HG03135 (cell line): ENCODE data around the gene PON1.

ENCODE experiments used
- ATAC-seq: cut with Tn5 transposase; IDR thresholded peaks from one replicate; pipeline ENCODE4 v1.9.1; 2021; ENCODE audit warnings: mild to moderate bottlenecking, moderate library complexity; ENCODE audit not compliant: unreplicated experiment

PON1 gene

GRCh38 chr7:95324431-95324830, at the start of gene PON1:
Gene PON1, minus strand, starts transcription at chr7:95324532. Its CDS starts 57 bp downstream, at chr7:95324475.
- peak; percentile 53 for ATAC-seq

DNA sequence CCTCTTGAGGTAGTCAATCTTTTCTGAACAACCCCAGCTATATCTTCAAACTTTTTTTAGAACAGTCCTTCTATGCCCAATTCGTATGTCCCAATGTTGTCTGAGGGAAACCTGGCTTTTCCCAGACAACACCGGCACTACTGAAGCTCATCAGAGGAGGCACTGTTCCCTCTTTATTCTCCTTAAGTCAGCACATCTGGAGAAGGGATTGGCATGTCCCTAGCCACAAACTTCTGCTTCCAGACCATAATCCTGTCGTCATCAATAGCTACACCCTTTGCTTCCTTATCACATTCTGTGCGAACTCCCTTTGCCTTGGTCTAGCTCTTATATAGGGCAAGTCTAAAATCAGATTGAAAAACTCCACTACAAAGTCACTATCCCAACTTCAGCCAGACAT, 49.0 kb upstream of the PON1 start:
- no peak for ATAC-seq

GRCh38 chr7:95368235-95368634, 43.9 kb upstream of the PON1 start:
- ATAC-seq: no peak

GRCh38 chr7:95367606-95368005, 43.3 kb upstream of the PON1 start:
- no peak for ATAC-seq

GRCh38 chr7:95365151-95365550, 40.8 kb upstream of the PON1 start:
- ATAC-seq: no peak

- ATAC-seq: no peak
Measured at GRCh38 chr7:95357623-95358022, 33.3 kb upstream of the PON1 start.

- no peak for ATAC-seq
Measured at GRCh38 chr7:95342642-95343307, 18.4 kb upstream of the PON1 start.

DNA sequence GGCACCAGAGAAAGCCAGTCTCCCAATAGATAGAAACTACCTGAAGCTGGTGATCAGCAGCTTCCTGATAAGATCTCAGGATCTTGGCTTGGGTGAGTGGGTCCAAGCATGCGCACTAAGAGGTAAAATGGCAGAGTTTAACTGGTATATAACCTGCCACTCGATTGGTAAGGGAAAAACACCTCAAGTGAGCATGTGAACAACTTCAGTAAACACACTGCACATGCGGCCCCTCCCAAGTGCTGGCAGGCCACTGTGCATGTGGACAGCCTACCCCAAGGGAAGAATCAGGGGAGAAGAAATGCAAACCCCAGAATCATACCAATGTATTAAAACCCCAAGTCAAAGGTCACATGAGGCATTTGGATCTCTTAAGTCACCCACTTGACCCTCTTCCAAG, 17.7 kb upstream of the PON1 start:
- ATAC-seq: no peak

GRCh38 chr7:95340491-95340890, 16.2 kb upstream of the PON1 start:
- ATAC-seq: no peak

GRCh38 chr7:95338832-95339231, 14.5 kb upstream of the PON1 start:
- no peak for ATAC-seq

- ATAC-seq: no peak
Measured at GRCh38 chr7:95335093-95335492, 10.8 kb upstream of the PON1 start.

DNA sequence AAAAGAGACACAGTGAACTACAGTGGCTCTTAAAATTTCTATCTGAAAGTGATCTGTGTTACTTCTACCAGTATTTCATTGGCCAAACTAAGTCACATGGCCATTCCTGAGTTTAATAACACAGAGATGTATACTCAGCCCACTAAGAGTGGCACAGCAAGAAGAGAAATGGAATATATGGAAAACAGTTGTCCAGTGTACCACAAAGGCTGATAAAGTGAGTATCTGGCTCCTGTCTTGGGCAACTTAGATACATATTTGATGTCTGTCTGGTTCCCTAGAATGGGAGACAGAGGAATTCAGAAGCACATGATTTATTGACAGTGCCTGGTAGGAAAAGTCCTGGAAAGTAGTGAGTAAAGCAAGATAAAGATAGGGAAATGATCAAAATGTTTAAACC, 10.1 kb upstream of the PON1 start:
- no peak for ATAC-seq

DNA sequence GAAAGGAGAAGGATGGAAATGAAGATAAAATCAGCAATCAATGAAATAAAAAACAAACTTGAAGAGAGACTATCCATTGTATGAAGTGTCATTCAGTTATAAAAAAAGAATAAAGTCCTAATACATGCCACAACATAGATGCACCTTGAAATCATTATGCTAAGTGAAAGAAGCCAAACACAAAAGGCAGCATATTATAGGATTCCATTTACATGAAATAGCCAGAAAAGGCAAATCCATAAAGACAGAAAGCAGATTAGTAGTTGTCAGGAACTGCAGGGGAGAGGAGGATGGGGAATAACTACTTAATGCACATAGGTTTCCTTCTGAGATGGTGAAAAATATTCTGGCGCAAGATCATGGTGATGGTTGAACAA, 6.6 kb upstream of the PON1 start:
- peak; percentile 27 for ATAC-seq

DNA sequence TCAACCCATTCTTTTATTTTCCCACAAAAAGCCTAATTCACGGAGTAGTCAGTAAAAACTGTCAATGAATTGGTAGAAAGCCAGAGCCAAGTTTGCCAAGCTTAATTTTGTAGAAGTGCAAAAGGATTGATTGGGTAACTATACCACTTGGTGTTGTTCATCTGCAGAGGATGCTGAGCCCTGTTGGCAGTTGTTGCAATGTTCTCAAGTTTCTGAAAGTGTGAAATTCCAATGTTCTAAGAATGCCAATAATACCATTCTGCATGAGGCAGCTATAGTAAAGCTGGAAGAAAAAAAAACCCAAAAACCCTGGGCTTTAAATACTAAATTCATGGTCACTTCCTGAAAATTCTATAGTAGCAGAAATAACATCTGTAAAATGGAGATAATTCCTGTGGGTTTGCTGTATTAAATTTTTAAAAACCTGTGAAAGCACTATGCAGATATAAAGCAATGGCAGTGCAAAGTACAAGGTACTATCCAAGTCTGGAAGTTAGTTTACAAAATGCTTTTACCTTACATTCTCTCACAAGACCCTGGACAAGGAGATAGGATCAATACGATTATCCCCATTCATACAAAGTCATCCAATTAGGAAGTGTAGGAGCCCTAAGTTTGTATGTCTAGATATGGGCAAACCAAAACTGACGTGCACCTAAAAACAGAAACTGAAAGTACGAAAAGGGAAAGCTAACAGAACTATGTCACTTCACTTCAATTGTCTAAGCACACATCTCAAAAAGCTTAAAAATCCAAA, 6.0 kb upstream of the PON1 start:
- ATAC-seq: peak; percentile 97

DNA sequence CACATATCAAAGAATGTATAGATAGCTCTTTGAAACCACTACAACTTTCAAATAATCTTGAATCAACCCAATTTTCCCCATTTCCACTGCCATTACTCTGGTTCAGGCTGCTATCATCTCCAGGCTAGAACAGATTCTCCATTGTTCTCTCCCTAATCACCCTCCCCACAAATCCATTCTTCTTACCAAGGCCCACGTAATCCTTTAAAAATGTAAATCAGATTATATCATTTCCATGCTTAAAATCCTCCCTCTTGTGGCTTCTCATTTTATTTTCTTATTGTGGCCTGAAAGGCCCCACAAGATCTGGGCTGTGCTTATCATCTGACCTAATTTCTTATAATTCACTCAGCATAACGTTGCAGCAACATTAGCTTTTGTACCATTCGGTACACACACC, 3.0 kb upstream of the PON1 start:
- ATAC-seq: no peak

GRCh38 chr7:95323410-95324129, 762 bp downstream of the PON1 start:
- no peak for ATAC-seq

DNA sequence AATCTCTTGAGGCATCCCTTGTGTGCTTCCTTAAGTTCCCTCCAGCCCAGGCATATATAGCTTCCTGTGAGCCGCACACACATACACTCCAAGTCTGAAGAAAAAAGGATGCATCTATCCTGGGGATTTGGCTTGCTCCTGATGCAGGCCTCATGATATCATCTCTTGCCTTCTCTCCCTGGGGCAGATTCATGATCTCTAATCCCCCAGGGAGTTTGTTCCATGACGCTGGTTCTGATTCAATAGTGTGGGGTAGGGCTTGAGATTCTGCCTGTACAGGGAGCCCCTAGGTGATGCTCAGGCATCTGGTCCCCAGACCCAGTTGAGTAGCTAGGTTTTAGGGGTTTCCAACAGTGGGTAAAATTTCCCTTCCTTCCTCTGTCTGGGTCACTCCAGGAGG, 1.5 kb downstream of the PON1 start:
- no peak for ATAC-seq

DNA sequence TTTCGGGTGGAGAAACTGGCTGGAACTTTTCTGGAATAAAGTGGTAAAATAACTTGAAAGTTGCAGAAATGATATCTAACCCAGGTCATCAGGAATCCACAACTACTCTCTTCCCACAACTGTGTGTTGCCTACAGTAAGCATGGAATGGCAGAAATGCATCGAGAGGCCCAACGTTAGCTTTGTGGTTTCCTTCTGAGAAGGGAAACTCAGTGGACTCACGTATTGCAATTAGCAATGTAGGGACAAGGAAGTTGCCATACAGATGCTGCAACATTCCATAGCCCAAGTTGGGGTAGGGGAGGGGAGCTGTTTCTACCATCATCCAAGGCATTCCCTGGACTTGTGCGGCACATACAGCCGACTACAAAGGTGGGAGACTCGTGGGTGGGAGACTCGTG, 1.9 kb downstream of the PON1 start:
- no peak for ATAC-seq

- no peak for ATAC-seq
Measured at GRCh38 chr7:95321720-95322119, 2.6 kb downstream of the PON1 start.

- no peak for ATAC-seq
Measured at GRCh38 chr7:95320651-95321050, 3.7 kb downstream of the PON1 start.

GRCh38 chr7:95319570-95319969, 4.8 kb downstream of the PON1 start:
- no peak for ATAC-seq

- ATAC-seq: no peak
Measured at GRCh38 chr7:95318501-95319100, 5.7 kb downstream of the PON1 start.
